Stimulated activated naive CD4-positive, alpha-beta T cell (primary cell): ENCODE results near the gene NDUFA11.
"Not testable (repeated sequence)": the region's sequence is repeated elsewhere in the genome, so short reads cannot be mapped to it uniquely, and the experiment has no call there.

Experiments
- DNase-seq, 6 experiments: peaks; one replicate each; lab custom pipeline; 2025; lab: John Stamatoyannopoulos, UW

Gene NDUFA11

DNA sequence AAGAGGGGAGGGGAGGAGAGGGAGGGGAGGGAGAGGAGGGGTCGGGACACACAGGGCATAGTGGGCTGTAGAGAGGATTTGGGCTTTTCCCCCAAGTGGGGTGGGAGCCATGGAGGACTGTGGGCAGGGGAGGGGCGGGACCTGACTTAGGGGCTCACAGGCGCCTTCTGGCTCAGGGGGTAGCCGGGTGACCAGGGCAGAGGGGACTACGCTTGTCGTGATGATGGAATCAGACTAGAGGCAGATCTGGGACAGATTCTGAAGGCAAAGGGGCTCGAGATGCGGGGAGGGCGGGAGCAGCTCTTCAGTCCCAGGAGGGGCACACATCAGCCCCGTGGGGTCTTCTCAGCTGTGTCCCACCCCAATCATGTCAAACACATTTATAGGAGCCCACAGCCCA is 13.5 kb downstream of the NDUFA11 start:
- DNase-seq: no peak

- no peak for DNase-seq
These were observed 14.2 kb downstream of the NDUFA11 start for GRCh38 chr19:5889288-5889971.

GRCh38 chr19:5884065-5884811 is 19.4 kb downstream of the NDUFA11 start:
- not testable (repeated sequence) for DNase-seq

DNA sequence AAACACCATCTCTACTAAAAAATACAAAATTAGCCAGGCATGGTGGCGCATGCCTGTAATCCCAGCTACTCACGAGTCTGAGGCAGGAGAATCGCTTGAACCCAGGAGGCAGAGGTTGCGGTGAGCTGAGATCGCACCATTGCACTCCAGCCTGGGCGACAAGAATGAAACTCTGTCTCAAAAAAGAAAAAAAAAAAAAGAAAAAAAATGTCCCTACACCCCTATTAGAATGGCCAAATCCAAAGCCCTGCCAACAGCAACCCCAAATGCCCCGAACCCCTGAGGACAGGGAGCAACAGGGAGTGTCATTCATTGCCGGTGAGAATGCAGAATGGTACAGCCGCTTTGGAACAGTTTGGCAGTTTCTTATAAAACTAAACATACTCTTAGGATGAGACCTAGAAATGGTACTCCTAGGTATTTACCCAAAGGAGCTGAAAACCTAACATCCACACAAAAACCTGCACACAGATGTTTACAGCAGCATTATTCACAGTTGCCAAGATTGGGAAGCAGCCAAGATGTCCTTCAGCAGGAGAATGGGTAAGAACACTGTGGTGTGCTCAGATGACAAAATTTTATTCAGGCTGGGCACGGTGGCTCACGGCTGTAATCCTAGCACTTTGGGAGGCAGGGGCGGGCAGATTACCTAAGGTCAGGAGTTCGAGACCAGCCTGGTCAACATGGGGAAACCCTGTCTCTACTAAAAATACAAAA is 20.3 kb downstream of the NDUFA11 start:
- DNase-seq: not testable (repeated sequence)

- DNase-seq: no peak
These were observed 21.1 kb downstream of the NDUFA11 start for GRCh38 chr19:5882421-5882968.

DNA sequence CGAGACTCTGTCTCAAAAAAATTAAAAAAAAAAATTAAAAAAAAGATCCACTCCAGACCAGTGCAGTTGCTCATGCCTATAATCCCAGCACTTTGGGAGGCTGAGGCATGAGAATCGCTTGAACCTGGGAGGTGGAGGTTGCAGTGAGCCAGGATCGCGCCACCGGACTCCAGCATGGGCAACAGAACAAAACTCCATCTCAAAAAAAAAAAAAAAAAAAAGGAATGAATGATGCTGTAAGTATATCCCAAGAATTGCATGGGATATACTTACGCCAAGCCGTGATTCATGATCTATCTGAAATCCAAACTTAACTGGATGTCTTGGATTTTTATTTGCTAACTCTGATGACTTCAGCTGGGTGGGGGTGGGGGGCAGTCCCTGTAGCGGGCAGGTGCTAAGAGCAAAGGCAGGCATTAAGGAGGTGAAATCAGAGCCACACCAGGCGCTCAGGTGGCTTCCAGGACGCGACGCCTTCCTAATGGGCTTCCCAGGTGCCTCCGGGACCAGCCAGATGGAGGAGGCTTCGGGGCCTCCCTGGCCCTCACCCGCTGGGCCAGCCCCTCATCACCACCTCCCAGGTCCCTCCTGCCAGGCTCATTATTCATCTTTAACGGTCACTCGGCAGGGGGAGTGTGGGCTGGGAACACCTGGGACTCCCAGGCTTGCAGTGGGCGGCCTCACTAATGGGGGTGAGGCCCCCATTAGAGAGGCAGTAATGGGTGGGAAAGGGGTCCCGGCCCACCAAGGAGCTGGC is 21.9 kb downstream of the NDUFA11 start:
- DNase-seq: no peak

DNA sequence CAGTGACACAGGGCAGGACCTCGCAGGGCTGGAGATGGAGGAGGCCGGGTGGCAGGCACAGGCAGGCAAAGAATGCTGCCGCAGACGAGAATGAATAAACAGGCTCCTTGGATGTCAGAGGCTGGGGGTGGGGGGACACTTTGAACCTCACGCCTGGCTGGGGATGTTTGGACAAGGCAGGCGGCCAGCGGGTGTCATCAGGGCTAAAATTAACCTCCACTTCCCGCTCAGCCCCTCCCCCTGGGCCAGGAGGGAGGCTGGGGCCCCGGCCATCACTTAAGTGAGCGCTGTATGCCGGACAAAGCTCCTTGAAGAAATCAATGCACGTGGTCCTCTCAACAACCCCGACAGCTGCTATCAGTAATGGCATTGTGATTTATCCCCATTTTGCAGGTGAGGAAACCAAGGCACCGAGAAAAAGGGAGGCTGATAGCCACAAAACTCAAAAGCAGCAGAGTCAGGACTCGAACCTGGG is 22.9 kb downstream of the NDUFA11 start:
- DNase-seq: no peak

GRCh38 chr19:5880196-5880595 is 23.4 kb downstream of the NDUFA11 start:
- DNase-seq: no peak

- DNase-seq: no peak
These were observed 25.7 kb downstream of the NDUFA11 start for GRCh38 chr19:5877882-5878281.

GRCh38 chr19:5877427-5877826 is 26.2 kb downstream of the NDUFA11 start:
- DNase-seq: no peak

DNA sequence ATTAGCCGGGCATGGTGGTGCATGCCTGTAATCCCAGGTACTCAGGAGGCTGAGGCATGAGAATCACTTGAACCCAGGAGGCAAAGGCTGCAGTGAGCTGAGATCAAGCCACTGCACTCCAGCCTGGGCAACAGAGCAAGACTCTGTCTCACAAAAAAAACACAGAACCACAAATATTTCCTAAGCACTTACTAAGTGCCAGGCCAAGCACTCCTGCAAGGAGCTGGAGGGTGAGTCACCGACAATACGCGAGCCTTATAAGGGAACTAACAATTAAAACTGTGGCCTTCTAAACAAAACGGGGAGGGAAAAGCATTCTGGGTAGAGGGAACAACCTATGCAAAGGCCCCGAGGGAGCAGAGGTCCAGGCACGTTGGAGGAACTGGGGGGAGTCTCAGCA is 29.1 kb downstream of the NDUFA11 start:
- DNase-seq: not testable (repeated sequence)

- no peak for DNase-seq
These were observed 29.9 kb downstream of the NDUFA11 start for GRCh38 chr19:5873617-5874199.

- no peak for DNase-seq
These were observed 32.6 kb downstream of the NDUFA11 start for GRCh38 chr19:5870986-5871394.

- no peak for DNase-seq
These were observed 36.1 kb downstream of the NDUFA11 start for GRCh38 chr19:5867201-5868136.

GRCh38 chr19:5865772-5866171 is 37.8 kb downstream of the NDUFA11 start:
- DNase-seq: no peak

DNA sequence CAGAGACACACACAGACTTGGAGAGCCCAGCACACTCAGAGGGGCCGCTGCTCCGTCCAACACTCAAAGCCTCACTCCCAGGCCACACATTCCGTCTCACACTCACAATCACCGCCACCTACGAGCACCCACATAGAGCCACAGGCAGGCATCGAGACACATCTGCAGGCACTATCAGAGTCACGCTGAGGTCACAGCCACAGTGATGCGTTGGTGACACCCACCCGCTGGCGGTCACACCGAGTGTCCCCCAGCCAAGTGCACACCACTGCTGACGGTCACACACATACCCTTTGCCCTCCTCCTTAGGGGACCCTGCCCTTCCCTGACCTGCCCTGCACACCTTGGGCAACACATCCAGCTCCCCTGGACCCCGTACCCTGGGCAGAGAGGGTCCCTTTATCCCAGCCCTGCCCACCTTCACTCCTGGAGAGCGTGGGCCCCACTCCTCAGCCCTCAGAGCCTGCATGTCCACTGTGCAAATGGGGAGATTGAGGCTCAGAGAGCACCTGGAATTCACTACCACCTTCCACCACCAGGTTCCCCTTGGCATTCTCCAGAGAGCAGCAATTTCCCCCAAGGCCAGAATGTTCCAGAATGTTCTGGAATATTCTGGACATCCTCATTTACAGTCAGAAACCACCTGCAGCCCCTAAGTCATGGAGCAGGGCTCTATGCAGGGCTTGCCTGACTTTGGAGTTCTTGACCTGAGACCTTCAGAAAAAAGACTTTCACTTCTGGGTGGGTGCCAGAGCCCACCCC is 38.7 kb downstream of the NDUFA11 start:
- no peak for DNase-seq

DNA sequence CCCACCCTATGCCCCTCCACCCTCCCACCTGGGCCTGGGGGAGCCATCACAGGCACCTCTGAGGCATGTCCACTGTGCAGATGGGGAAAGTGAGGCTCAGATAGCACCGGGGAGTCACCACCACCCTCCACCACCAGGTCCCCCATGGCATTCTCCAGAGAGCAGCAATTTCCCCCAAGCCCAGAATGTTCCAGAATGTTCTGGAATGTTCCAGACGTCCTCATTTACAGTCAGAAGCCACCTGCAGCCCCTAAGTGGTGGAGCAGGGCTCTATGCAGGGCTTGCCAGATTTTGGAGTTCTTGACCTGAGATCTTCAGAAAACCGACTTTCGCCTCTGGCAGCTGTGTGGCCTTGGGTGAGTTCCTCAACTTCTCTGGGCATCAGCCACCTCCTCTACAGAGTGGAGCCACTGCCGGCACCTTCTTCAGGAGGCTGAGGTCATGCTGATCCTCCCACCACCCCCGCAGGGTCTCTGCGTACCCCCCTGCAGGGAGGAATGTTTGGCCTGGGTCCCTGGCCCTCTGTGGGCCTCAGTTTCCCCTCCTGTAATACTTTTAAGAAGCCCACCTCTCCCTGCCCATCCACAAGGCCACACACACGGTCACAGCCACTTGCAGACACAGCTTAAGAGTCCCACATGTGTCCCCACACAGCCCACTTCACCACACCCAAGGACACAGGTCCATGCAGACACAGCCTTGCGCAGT is 39.4 kb downstream of the NDUFA11 start:
- no peak for DNase-seq

DNA sequence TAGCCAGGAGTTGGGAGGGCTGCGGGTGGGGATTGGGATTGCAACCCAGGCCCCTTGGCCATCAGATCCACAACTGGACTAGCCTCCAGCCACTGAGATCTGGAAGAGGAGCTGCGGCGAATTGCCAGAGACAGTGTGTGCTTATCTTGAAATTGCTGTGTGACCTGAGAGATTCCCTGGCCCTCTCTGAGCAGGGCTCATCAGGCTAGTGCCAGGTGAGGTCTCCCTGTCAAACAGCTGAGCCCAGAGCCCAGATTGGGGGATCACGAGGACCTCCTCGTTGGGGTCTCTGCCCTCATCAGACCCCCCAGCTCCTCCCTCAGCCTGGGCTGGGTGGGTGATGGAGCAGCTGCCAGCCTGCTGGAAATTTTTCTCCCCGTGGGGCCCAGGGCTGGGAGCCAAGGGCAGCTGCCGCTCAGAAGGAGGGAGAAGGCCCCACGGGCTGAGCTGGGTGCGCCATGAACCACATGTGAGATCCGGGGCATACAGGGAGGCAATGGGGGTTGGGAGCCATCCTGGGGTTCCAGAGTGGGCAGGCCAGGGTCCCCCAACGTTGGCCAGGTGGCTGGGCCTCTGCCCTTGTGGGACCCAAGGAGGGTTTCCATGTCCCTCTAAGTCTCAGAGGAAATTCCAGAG is 40.4 kb downstream of the NDUFA11 start:
- no peak for DNase-seq
